Measurements from ENCODE around the gene SZT2.
A peak's percentile ranks its signal among the peaks of the same experiment; 100 is the strongest.
"Not testable (repeated sequence)": the region's sequence is repeated elsewhere in the genome, so short reads cannot be mapped to it uniquely, and the experiment has no call there.

Gene SZT2

DNA sequence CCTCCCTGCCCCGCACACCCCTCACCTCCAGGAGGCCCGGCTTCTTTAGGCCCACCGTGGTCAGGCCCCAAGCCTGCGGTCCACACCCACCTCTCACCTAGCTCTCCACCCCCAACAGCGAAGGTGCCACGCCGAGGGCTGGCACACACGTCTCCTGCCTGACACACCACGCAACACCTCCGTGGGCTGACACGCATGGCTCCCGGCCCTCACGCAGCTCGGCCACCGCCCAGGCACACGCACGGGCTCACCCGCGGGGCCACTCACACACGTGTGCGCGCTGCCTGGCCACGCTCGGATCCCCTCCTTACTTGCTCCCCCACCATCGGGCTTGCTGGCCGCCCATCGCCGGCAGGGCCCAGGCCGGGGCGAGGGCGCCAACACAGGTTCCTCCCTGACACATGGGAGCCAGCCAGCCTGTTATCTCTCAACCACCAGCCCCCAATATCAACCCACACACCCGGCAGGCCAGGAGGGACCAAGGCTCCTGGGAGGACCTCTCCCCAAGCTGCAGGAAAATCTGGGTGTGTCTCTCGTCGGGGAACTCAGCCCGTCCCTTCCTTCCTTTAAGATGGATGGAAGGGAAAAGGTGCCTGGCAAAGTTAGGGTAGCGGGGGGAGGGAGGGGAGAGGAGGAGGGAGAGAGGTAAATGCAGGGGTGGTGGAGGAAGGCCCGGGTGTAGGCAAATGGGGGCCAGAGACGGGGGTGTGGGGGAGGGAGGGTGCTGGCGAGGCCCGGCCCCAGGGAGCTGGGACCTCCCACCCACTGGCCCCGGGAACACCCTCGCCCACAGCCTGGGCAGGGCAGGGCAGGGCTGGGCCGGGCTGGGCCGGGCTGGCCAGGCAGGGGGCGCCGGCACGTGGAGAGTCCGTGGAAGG, 22.4 kb upstream of the SZT2 start:
- H3K27ac ChIP-seq (ENCODE audit: low read length), result peak overlapping the region; percentile 90
- H3K27me3 ChIP-seq (ENCODE audit: insufficient read depth, low read length, poor library complexity), result no peaks in the 10 kb centered on the region
- peak; percentile 60 for DNase-seq
- H3K36me3 ChIP-seq (ENCODE audit: insufficient read depth, low read length), result peaks cover 38% of the 10 kb centered on the region
- TF ChIP-seq, protein P1, sequence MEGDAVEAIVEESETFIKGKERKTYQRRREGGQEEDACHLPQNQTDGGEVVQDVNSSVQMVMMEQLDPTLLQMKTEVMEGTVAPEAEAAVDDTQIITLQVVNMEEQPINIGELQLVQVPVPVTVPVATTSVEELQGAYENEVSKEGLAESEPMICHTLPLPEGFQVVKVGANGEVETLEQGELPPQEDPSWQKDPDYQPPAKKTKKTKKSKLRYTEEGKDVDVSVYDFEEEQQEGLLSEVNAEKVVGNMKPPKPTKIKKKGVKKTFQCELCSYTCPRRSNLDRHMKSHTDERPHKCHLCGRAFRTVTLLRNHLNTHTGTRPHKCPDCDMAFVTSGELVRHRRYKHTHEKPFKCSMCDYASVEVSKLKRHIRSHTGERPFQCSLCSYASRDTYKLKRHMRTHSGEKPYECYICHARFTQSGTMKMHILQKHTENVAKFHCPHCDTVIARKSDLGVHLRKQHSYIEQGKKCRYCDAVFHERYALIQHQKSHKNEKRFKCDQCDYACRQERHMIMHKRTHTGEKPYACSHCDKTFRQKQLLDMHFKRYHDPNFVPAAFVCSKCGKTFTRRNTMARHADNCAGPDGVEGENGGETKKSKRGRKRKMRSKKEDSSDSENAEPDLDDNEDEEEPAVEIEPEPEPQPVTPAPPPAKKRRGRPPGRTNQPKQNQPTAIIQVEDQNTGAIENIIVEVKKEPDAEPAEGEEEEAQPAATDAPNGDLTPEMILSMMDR (IDR thresholded peaks at IDR 0.05; ENCODE audit: borderline replicate concordance, extremely low read depth, low read length, poor library complexity, severe bottlenecking), result no peak
- TF ChIP-seq EZH2 (IDR thresholded peaks at IDR 0.05; ENCODE audit: borderline replicate concordance, low read depth, low read length, severe bottlenecking), result no peak
- peaks cover 4% of the 10 kb centered on the region; the same call in 1 of the 2 replicates for H4K20me1 ChIP-seq (ENCODE audit: insufficient read depth, low read length)
- H3K9ac ChIP-seq (ENCODE audit: low read depth, low read length), result peak overlapping the region; percentile 77
- peaks cover 26% of the 10 kb centered on the region for H3K4me1 ChIP-seq (ENCODE audit: insufficient read depth, low read length)
- H3K79me2 ChIP-seq (ENCODE audit: insufficient read depth, low read length), result peaks cover 37% of the 10 kb centered on the region
- peak overlapping the region; percentile 96 for H3K4me2 ChIP-seq (ENCODE audit: insufficient read depth, low read length)
- H3K9me3 ChIP-seq (ENCODE audit: insufficient read depth, low read length, severe bottlenecking), result no peaks in the 10 kb centered on the region
- peak; percentile 62 for ATAC-seq (ENCODE audit: insufficient read depth, low read depth)
- peak overlapping the region; percentile 67 for H2AFZ ChIP-seq (ENCODE audit: low read depth, low read length)
- H3K4me3 ChIP-seq (ENCODE audit: low read depth in 1 of 2, low read length in 2 of 2), result peak overlapping the region; percentile 82 to 87

DNA sequence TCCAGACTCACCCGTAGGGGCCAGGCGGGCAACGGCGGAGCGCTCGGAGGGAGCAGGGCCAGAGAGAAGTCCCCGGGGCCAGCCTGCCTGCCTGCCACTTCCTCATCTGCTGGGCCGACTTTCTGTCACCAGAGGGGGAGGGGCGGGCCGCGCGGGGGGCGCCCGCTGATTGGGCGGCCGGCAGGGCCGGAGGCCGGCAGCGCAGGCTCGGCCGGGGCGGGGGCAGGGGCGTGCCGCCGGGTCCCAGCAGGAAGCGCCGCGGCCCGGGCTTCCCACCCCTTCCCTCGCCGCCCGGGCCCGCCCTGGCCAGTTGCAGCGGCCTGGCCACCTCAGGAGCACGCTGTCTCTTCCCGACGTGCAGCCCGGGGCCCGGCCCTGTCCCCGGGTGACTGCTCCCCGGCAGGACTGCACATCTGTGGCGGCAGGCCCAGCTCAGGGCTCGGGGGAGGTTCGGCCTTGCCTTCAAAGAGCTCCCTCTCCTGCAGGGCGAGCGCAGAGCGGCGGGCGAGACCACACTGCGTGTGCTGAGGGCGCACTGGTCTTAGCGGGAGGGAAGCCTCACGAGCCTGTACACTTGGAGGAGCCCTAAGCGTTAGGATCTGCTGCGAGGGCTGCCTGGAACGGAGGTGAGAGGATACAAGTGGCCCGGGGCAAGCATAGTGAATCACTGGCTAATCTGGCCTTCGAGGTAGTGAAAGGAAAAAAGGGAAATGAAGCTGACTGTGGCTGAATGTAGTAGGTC, 21.6 kb upstream of the SZT2 start, which contains the start of gene ELOVL1:
ELOVL1 (minus strand) TSS at position 108 of the 742 bp plus-strand sequence. CDS start 2,402 bp downstream, outside the sequence.
- H3K4me3 ChIP-seq (ENCODE audit: low read depth in 1 of 2, low read length in 2 of 2), result peak within 1 kb of the TSS; percentile 82 to 87
- ATAC-seq (ENCODE audit: insufficient read depth, low read depth) (peak; percentile 80), DNase-seq (peak; percentile 91)
- H2AFZ ChIP-seq (ENCODE audit: low read depth, low read length), result peak within 1 kb of the TSS; percentile 85
- H3K36me3 ChIP-seq (ENCODE audit: insufficient read depth, low read length), result peaks cover 31% of the 10 kb centered on the region
- no peaks in the 10 kb centered on the region for H3K9me3 ChIP-seq (ENCODE audit: insufficient read depth, low read length, severe bottlenecking)
- H4K20me1 ChIP-seq (ENCODE audit: insufficient read depth, low read length), result peaks cover 4% of the 10 kb centered on the region; the same call in 1 of the 2 replicates
- TF ChIP-seq EZH2 (IDR thresholded peaks at IDR 0.05; ENCODE audit: borderline replicate concordance, low read depth, low read length, severe bottlenecking), result no peak
- TF ChIP-seq, protein P1 (IDR thresholded peaks at IDR 0.05; ENCODE audit: borderline replicate concordance, extremely low read depth, low read length, poor library complexity, severe bottlenecking), result peak; percentile 56
- H3K27ac ChIP-seq (ENCODE audit: low read length), result peak within 1 kb of the TSS; percentile 90
- peak within 1 kb of the TSS; percentile 96 for H3K4me2 ChIP-seq (ENCODE audit: insufficient read depth, low read length)
- no peaks in the 10 kb centered on the region for H3K27me3 ChIP-seq (ENCODE audit: insufficient read depth, low read length, poor library complexity)
- peak within 1 kb of the TSS; percentile 77 for H3K9ac ChIP-seq (ENCODE audit: low read depth, low read length)
- peaks cover 26% of the 10 kb centered on the region for H3K4me1 ChIP-seq (ENCODE audit: insufficient read depth, low read length)
- H3K79me2 ChIP-seq (ENCODE audit: insufficient read depth, low read length), result peaks cover 37% of the 10 kb centered on the region

DNA sequence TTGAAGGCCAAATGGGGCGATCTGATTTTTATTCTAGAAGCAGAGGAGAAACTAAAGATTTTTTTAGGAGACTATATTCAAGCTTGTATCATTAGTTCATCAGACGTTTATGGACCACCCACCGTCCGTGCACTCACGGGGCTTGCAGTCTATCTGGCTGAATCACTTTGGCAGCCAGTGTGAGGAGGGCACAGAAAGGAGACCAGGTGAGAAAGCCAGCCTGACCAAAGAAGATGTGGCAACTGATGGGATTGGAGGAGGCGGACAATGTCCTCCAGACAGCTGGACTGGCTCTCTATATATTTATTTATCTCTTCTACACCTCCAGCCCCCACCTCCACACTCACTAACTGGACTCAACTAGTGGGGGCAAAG, 21.1 kb upstream of the SZT2 start:
- peaks cover 37% of the 10 kb centered on the region for H3K79me2 ChIP-seq (ENCODE audit: insufficient read depth, low read length)
- DNase-seq, result no peak
- TF ChIP-seq, protein P1 (IDR thresholded peaks at IDR 0.05; ENCODE audit: borderline replicate concordance, extremely low read depth, low read length, poor library complexity, severe bottlenecking), result no peak
- no peak for TF ChIP-seq EZH2 (IDR thresholded peaks at IDR 0.05; ENCODE audit: borderline replicate concordance, low read depth, low read length, severe bottlenecking)
- peaks cover 4% of the 10 kb centered on the region; the same call in 1 of the 2 replicates for H4K20me1 ChIP-seq (ENCODE audit: insufficient read depth, low read length)
- peak overlapping the region; percentile 60 to 87 for H3K4me3 ChIP-seq (ENCODE audit: low read depth in 1 of 2, low read length in 2 of 2)
- peak overlapping the region; percentile 85 for H2AFZ ChIP-seq (ENCODE audit: low read depth, low read length)
- peaks cover 26% of the 10 kb centered on the region for H3K4me1 ChIP-seq (ENCODE audit: insufficient read depth, low read length)
- H3K9me3 ChIP-seq (ENCODE audit: insufficient read depth, low read length, severe bottlenecking), result no peaks in the 10 kb centered on the region
- H3K36me3 ChIP-seq (ENCODE audit: insufficient read depth, low read length), result peaks cover 25% of the 10 kb centered on the region
- ATAC-seq (ENCODE audit: insufficient read depth, low read depth), result no peak
- no peaks in the 10 kb centered on the region for H3K27me3 ChIP-seq (ENCODE audit: insufficient read depth, low read length, poor library complexity)
- peak overlapping the region; percentile 96 for H3K4me2 ChIP-seq (ENCODE audit: insufficient read depth, low read length)
- peak overlapping the region; percentile 90 for H3K27ac ChIP-seq (ENCODE audit: low read length)
- H3K9ac ChIP-seq (ENCODE audit: low read depth, low read length), result peak overlapping the region; percentile 77

DNA sequence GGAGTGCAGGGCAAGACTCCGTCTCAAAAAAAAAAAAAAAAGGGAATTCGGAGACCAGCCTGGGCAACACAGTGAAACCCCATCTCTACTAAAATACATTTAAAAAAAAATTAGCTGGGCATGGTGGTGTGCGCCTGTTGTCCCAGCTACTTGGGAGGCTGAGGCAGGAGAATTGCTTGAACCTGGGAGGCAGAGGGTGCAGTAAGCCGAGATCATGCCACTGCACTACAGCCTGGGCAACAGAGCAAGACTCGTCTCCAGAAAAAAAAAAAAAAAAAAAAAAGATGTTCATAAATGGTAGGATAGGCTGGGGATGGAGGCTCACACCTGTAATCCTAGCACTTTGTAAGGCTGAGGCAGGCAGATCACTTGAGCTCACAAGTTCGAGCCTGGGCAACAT, 19.9 kb upstream of the SZT2 start:
- H2AFZ ChIP-seq (ENCODE audit: low read depth, low read length); H3K9ac ChIP-seq (ENCODE audit: low read depth, low read length); ATAC-seq (ENCODE audit: insufficient read depth, low read depth); H3K27me3 ChIP-seq (ENCODE audit: insufficient read depth, low read length, poor library complexity); H3K4me2 ChIP-seq (ENCODE audit: insufficient read depth, low read length); H3K27ac ChIP-seq (ENCODE audit: low read length); H3K4me3 ChIP-seq (ENCODE audit: low read depth in 1 of 2, low read length in 2 of 2); H3K9me3 ChIP-seq (ENCODE audit: insufficient read depth, low read length, severe bottlenecking); DNase-seq; H4K20me1 ChIP-seq (ENCODE audit: insufficient read depth, low read length): not testable (repeated sequence)
- Histone ChIP-seq H3K4me1 (ENCODE audit: insufficient read depth, low read length) (peaks cover 26% of the 10 kb centered on the region), H3K36me3 (ENCODE audit: insufficient read depth, low read length) (peaks cover 14% of the 10 kb centered on the region), H3K79me2 (ENCODE audit: insufficient read depth, low read length) (peaks cover 37% of the 10 kb centered on the region)
